Measurements from ENCODE around the gene PGGHG. TPM values are rescaled to one million over a fixed set of nuclear protein-coding genes. Genes with fewer than 3 reads are reported as not detected.
"Not testable (repeated sequence)": the region's sequence is repeated elsewhere in the genome, so short reads cannot be mapped to it uniquely, and the experiment has no call there.

The PGGHG gene
- polyA plus RNA-seq, 1 donor, result 5.2 TPM

DNA sequence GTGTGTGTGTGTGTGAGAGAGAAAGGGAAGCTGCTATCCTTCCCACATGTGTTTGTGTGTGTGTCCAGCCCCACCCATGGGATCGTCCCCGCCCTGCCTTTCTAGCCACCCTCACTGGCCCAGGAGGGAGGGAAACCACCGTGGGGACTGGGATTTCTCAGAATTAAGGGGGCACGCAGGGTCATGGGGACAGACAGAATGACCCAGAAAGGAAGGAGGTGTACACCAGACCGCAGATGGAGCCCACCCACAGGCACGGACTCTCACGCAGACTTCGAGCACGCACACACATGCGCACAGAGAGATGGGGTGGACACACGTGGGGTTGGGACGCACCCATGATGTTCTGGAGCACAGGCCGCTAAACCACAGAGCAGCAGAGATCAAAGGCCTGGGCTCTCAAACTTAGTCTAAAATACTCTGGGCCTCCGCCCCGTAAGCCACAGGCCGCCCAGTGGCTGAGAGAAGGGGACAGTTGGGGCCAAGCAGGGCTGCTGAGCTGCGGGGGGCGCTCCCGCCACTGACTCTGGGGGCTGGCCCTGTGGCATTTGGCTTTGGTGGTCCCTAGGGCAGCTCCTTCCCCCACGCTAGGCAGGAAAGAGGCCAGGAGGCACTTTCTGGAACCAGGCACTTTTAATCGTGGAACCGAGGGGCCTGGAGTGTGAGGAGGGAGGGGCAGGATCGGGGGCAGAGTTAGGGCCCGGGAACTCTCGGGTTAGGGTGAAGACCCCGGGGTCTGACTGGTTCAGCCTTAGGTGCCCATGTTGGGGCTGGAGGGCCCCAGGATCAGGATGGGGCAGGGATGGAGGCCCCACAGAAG lies 8.9 kb downstream of the PGGHG start:
- DNase-seq (ENCODE audit: low read depth), result no peak

DNA sequence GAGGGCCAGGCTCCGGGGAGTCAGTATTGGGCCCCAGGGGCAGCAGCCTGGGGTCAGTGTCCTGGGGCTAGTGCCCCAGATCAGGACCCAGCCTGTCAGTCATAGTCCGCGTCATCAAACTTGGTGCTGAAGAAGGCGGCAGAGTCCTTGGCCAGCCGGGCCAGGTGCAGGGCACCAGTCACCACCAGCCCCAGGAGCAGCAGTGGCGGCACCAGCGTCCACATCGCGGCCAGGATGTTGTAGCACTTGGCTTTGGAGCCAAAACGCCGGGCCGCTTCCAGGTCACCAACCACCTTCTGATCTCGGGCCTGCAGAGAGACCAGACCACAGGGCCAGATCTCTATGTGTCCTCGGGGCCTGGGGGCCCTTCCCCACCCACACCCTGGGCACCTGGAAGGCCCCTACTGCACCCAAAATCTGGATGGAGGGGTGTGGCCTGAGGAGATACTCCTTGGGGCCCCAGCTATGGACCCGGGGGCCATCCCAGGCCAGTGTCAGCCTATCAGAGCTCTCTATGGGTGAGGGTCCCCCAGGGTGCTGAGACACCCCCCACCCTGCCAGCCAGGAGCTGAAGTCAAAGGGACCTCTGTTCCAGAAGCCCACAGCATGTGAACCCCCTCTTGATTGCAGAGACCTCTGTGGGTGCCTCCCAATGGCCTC lies 9.6 kb downstream of the PGGHG start:
- DNase-seq (ENCODE audit: low read depth), result no peak

DNA sequence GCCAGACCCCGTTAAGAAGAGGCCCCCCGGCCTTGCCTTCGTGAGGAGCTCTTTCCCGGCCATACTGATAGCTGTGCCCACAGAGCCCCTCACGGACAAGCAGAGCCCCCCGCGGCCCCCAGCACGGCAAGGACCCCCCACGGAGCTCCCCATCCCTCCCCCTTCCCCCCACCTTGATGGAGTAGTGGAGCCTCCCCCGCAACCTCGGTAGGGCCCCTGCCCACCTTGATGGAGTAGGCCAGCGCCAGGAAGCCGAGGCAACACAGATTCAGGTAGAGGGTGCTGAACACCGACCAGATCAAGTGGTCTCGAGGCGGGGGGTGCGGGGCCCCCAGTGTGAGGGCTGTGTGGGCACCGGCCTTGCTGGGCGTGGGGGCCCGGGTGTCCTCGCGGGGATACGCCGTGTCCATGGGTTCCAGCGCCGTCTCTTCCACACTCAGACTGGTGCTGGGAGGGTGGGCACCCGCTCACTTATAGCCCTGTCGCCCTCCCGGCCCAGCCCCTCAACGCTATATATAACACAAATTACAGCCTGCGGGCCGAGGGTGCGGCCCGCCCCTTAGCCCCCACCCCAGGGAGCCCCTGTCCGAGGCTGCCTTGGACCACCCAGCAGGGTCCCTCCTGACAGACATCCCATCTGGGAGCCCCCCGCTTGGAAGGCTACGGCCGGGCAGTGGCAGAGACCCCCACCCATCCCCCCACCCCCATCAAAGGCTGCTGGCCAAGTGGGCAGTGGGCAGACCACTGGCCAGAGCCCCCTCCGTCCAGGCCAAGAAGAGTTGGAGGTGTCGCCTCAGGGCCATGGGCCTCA lies 10.4 kb downstream of the PGGHG start, which contains the start of gene IFITM5:
Gene IFITM5 (minus strand): TSS at position 446 of the 811 bp plus-strand sequence. CDS start 36 bp downstream, at position 410.
- DNase-seq (ENCODE audit: low read depth), result no peak

DNA sequence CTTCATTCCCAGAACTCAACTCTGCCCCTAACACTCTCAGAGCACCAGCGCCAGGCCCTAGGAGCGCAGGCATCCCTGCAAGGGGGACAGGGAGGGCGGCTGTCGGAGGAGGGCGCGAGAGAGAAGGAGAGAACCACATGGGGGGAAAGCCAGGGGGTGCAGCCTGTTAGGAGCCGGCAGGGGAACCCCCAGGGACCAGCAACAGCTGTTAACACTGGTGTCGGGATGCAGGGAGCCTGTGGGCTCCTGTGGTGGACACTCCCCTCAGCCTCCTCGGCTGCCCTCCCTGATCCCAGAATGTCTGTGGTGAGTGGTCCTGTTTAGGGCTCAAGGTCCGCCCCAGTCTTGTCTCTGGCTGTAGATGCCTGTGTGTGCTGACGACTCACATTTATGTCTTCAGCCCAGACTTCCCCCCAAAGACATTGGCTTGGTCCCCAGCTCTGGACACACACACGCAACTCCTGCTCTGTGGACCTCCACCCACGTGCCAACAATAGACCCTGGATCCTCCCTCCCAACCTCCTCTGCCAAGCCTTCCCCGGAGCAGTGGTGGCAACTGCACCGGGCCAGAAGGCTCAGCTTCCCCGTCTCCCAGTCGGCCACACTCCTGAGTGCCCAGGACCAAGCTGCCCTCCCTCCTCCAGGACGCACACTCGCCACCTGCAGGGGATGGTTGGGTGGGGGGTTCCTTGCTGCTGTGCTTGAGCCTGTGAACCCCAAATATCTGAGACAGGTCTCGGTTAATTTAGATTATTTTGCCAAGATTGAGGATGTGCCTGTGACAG lies 11.2 kb downstream of the PGGHG start:
- no peak for DNase-seq (ENCODE audit: low read depth)

DNA sequence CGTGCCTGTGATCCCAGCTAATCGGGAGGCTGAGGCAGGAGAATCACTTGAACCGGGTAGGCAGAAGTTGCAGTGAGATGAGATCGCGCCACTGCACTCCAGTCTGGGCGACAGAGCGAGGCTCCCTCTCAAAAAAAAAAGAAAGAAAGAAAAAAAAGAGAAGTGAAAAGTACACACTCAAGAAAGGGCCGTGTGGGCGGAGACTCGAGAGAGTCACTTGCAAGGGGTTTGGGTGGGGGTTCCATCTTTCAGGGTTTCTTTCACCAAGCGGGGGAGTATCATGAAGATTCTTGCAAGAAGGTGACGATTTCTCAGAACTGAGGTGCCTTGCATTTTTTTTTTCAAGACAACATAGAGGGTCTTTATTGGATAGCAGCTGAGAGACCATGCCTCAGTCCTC lies 14.4 kb downstream of the PGGHG start:
- no peak for DNase-seq (ENCODE audit: low read depth)

DNA sequence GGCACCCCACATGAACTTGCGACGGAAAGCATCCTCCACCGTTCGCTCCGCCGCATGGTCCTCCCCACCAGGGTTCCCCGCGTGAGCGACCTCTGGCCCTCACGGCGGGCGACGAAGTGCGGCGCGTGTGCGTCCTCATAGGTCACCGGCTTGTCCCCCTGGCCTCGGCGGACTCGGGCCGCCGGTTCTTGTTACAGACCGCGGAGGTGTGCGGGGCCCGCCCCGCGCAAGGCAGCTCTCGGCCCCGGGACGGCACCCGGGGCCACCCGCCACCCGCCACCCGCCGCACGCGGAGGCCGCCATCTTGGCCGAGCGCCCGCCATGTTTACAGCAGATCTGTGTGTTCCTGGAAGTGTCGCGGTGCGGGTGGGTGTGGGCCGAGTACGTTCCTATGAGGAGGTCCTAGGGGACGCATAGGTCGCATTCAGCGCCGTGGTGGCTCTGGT lies 15.2 kb downstream of the PGGHG start:
- DNase-seq (ENCODE audit: low read depth), result no peak

DNA sequence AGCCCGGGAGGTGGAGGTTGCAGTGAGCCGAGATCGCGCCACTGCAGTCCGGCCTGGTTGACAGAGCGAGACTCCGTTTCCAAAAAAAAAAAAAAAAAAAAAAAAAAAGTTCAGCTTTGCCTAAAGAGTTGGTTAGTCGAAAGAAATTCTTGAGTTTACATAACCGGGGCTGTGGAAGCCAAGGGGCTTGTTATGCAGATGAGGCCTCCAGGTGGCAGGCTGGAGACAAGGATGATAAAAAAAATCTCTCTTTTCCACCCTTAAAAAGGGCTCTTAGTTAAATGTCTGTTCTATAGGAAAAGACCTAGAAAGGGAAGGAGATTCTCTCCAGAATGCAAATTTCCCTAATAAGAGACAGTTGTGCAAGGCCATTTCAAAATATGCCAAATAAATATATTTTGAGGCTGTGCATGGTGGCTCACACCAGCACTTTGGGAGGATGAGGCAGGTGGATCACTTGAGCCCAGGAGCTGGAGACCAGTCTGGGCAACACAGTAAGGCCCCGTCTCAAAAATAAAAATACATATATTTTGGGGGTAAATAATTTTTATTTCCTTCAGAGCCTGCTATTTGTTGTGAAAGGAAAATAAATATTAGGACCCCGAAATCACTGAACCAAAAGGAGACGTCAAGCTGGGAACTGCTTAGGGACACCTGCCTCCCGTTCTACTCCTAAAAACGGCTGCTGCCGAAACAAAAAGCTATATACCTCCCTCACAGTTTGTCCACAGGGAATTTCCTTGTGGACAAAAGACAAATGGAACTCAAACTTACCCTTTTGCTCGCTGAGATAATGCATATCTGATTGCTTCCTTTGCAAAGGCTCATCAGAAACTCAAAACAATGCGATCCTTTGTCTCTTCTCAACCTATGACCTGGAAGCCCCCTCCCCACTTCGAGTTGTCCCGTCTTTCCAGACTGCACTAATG lies 16.3 kb downstream of the PGGHG start:
- DNase-seq (ENCODE audit: low read depth), result peak; percentile 76

DNA sequence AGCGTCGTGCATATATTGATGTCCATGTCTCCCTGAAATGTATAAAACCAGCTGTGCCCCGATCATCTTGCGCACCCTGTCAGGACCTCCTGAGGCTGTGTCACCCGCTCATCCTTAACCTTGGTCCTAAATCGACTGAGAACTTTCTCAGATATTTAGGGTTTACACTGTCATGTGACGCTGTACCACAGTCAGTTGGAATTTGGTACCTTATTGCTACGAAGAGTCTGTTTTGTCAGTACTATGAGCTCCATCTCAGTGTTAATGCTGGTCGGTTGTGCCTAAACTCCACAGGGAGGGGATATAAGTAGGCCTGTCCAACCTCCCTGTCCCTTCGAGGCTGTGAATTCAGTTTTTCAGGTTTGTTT lies 16.9 kb downstream of the PGGHG start:
- DNase-seq (ENCODE audit: low read depth), result no peak

DNA sequence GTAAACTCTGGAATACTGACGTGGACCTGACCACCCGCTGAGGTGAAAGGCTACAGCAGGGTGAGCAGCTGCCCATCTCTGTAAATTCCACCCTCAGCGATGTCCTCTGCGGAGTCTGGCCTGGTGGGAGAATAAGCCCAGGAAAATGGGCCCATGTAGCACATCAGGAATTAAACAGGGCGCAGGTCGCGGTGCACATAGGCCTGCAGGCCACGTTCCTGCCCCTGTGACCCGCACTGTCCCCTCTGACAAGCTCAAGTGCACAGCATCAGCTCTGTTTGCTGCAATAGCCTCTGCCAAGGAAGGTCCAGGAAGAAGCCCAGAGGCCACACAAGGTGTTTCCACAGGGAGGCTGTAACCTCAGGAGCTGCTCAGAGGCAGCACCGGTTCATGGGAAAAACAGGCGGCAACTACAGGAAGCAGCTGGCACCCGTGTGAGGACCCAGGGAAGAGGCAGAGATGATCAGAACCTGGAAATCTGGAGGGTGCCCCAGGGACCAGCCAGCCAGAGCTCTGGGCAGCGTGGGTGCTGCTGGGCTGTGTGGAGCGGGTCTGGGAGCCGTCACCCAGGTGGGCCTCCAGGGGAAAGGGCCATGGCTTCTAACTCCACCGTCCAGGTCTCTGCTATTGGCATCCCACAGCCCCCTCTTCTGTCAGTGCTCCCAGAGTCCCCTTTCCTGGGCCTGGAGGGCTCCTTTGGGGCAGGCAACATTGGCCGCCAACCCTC lies 17.9 kb downstream of the PGGHG start:
- DNase-seq (ENCODE audit: low read depth), result no peak

DNA sequence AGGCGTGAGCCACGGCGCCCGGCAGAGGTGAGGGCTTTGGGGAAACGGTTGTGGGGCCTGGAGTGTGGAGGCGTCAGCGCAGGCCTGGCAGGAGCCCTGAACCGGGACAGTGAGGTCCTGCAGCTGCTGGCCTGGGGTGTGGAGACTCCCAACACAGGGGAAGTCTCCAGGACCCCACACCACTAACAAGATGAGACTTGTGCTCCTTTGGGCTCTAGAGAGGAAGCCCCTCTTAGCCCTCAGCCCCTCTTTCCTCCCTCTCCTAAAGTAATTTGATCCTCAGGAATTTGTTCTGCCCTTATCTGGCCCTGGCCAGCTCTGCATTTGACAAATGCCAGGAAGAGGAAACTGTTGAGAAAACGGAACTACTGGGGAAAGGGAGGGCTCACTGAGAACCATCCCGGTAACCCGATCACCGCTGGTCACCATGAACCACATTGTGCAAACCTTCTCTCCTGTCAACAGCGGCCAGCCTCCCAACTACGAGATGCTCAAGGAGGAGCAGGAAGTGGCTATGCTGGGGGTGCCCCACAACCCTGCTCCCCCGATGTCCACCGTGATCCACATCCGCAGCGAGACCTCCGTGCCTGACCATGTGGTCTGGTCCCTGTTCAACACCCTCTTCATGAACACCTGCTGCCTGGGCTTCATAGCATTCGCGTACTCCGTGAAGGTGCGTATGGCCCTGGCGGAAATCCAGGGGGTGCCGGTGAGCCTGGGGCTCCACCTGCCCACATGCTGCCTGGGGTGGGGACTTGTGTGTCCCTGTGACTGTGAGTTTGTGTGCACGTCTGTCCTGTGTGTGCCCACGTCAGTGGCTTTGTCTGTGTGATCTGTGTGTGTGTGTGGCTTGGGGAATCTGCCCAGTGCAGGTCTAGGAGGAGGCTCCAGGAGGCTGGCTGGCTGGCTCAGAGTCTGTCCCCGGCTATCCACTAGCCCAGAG lies 19.1 kb downstream of the PGGHG start, which contains the start of gene IFITM2:
Gene IFITM2 (plus strand): TSS at position 51 of the 943 bp plus-strand sequence. CDS start 377 bp downstream, at position 428.
- not testable (repeated sequence) for DNase-seq (ENCODE audit: low read depth)

DNA sequence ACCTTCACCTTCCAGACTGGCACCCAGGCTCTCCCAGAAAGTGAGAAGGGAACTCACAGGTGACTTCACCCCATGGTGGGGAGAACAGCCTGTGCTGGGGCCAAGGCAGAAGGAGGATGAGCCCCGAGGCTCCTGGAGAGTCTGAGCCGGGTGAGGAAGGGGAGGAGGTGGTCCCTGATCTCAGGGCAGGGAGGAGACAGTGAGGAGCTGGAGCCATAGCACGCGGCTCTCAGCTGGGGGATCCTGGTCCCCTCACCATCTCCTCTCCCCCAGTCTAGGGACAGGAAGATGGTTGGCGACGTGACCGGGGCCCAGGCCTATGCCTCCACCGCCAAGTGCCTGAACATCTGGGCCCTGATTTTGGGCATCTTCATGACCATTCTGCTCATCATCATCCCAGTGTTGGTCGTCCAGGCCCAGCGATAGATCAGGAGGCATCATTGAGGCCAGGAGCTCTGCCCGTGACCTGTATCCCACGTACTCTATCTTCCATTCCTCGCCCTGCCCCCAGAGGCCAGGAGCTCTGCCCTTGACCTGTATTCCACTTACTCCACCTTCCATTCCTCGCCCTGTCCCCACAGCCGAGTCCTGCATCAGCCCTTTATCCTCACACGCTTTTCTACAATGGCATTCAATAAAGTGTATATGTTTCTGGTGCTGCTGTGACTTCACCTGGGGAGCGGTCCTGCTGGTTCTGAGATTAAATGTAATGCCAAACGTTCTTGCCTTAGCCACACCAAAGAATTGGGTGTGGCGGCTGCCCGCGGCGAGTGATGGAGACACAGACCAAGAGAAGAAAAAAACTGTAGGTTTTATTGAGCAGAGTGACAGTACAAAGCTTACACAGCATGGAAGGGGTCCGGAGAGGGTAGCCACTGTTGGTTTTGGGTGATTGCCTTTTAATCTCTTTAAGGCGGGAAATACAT lies 20.1 kb downstream of the PGGHG start:
- DNase-seq (ENCODE audit: low read depth), result not testable (repeated sequence)

DNA sequence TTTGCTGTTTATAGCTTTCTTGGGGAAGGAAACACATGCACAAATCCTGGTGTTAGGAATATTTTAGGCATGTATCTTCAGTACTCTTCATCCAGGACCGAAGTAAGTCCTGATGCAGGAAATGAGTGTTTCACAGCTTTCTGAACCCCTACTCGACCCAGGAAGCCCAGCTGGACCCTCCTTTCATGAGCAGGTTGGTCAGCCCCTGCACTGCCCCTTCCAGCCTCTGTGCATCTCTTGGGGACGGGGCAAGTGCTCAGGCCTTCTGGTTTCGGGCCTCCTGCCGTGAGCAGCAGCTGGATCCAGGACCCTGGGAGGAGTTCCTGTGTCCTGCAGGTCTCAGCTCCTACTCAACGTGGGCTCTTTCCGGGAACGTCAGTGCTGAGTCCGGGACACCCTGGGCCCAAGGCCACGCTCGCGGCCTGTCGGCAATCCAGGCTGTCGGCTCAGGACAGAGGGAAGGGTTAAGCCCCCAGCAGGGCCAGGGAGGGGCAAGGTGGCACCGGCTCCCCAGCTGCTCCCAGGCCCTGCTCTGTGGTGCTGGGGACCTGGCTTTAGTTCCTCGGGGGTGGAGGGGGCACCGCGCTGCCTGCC lies 21.1 kb downstream of the PGGHG start:
- not testable (repeated sequence) for DNase-seq (ENCODE audit: low read depth)

DNA sequence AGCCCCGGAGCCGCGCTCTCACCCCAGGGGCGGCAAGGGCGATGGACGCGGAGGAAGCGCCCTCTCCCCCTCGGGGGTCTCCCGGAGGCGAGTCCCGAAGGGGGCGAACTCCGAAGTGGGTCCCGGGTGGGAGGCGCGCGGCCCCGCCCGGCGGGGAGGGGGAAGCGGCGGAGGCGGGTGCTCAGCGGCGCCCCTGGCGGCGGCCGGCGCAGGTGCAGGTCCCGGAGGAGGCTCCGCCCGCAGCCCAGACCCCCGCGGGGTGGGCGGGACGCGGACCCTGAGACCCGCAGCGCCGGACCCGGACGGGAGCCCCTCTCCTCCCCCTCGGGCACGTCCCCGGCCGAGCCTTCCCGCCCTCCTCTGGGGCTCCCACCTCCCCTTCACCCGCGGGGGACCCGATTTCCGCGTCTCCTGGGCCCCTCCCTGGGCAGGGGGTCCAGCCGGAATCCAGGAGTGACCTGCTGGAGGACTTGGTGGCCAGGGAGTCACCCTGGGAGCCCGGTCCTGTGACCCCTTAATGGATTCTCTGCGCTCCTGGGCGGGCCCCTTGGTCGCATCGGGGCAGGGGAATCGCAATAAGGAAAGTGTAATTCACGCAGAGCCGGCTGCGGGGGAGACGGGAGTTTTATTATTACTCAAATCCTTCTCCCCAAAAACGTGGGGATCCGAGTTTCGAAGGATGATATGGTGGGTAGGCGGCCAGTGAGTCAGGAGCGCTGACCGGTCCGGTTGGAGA lies 22.3 kb downstream of the PGGHG start:
- not testable (repeated sequence) for DNase-seq (ENCODE audit: low read depth)

DNA sequence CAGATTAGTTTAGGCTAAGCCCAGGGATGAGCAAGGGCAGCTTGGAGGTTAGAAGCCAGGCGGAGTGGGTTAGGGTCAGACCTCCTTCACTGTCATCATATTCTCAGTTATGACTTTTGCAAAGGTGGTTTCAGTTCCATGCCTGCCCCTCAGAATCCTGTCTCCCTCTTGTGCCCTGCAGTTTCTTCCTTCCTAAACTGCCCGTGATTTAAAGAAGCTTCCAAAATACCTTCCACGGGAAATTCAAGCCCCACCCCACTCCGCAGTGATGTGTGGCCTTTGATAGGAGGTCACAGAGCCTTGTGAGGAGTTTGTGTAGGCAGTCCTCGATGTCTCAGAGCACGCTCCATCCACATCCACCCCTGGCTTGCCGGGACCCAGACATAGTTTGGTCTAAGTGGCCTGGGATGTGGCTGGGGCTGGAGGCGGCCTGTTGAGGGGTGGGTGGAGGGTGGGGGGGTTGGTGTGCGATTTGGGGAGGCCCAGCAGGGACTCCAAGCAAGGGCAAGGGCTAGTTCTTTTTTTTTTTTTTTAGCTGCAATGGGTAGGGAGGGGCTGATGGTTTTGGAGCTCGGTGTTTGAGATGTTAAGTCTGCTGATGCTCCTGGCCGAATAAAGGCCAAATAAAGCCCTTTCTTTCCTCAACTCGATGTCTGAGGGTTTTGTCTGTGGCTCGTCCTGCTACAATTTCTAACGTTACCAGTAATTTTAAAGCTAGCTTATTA lies 23.3 kb downstream of the PGGHG start:
- DNase-seq (ENCODE audit: low read depth), result no peak

DNA sequence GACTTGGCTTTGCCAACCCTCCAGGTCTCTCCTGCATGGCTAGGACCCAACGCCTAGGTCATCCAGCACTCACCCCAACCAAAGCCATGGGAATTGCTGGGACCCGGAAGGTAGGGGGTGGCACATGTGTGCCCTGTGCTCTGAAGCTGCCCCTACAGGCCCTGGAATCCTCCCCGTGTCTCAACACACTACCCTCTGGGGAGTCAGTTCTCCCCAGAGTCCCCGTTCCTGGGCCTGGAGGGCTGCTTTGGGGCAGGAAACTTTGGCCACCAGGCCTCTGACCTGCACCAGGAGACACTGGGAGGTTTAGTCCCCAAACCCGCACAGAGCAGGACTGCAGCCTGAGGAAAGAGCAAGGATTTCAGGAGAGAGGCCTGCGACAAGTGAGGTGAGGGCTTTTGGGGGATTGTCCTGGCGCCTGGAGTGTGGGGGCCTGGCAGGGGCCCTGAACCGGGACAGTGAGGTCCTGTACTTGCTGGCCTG lies 24.4 kb downstream of the PGGHG start:
- no peak for DNase-seq (ENCODE audit: low read depth)

All from forelimb muscle (tissue), 1 donor.